ENCODE data around the gene TXNDC2. TPM values are rescaled to one million over a fixed set of nuclear protein-coding genes. Genes with fewer than 3 reads are reported as not detected.

Gene TXNDC2
- total and polyA plus RNA-seq, 9 of the 15 experiments (the other 6 are each of a cell fraction or from before 2014, with no cell fraction given) = 1.2 to 4.9 (median 2.3) TPM

DNA sequence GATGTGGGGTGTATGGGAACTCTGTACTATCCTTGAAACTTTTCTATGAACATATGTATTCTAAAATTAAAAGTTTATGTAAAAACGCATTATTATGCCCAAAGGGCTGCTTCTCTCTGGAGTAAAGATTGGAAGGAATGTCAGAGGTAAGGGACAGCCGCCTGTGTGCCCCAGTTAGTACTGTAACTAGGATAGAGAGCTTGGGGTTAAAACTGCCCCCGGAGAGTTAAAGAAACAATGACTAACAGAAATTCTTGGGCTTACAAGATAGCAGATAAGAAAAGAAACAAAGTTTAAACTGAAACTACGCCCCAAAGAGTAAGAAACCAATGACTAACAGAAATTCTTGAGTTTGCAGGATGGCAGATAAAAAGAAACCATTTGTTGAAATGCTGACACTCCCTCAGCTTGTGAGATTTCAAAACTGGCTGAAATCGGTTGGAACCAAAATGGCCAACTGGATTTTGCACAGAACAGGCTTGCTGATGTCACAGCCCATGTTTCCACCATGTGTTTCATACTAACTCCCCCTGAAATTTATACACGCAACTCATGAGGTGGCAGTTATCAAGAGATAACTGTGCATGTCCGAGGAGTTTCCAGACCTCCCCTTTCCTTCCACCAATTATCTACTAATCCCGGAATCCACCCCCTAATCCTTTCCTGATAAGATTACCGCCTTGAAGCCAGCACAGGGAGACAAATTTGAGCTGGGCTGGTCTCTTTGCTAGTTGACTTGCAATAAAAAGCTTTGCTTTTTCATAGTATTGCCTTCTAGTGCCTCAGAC is 8.7 kb upstream of the TXNDC2 start (continued):
- TF ChIP-seq, protein P1, sequence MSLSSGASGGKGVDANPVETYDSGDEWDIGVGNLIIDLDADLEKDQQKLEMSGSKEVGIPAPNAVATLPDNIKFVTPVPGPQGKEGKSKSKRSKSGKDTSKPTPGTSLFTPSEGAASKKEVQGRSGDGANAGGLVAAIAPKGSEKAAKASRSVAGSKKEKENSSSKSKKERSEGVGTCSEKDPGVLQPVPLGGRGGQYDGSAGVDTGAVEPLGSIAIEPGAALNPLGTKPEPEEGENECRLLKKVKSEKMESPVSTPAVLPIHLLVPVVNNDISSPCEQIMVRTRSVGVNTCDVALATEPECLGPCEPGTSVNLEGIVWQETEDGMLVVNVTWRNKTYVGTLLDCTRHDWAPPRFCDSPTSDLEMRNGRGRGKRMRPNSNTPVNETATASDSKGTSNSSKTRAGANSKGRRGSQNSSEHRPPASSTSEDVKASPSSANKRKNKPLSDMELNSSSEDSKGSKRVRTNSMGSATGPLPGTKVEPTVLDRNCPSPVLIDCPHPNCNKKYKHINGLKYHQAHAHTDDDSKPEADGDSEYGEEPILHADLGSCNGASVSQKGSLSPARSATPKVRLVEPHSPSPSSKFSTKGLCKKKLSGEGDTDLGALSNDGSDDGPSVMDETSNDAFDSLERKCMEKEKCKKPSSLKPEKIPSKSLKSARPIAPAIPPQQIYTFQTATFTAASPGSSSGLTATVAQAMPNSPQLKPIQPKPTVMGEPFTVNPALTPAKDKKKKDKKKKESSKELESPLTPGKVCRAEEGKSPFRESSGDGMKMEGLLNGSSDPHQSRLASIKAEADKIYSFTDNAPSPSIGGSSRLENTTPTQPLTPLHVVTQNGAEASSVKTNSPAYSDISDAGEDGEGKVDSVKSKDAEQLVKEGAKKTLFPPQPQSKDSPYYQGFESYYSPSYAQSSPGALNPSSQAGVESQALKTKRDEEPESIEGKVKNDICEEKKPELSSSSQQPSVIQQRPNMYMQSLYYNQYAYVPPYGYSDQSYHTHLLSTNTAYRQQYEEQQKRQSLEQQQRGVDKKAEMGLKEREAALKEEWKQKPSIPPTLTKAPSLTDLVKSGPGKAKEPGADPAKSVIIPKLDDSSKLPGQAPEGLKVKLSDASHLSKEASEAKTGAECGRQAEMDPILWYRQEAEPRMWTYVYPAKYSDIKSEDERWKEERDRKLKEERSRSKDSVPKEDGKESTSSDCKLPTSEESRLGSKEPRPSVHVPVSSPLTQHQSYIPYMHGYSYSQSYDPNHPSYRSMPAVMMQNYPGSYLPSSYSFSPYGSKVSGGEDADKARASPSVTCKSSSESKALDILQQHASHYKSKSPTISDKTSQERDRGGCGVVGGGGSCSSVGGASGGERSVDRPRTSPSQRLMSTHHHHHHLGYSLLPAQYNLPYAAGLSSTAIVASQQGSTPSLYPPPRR (CRISPR knock-in tag; IDR thresholded peaks at IDR 0.05; ENCODE audit: borderline replicate concordance) = no peak
- TF ChIP-seq PCBP2 (IDR thresholded peaks at IDR 0.05; ENCODE audit: low read depth, low read length, poor library complexity, severe bottlenecking) (no peak), KHSRP (IDR thresholded peaks at IDR 0.05) (peak; percentile 60; the same call in 1 of the 2 replicates), RBM34 (IDR thresholded peaks at IDR 0.05; ENCODE audit: borderline replicate concordance, insufficient read depth, low read length) (no peak), PTBP1 (IDR thresholded peaks at IDR 0.05; ENCODE audit: low read depth, low read length) (no peak), NCOA6 (IDR thresholded peaks at IDR 0.05) (no peak), RBM15 (IDR thresholded peaks at IDR 0.05; ENCODE audit: insufficient read depth, low read length) (no peak), NR1H2 (CRISPR knock-in tag; IDR thresholded peaks at IDR 0.05) (no peak), ZNF232 (CRISPR knock-in tag; IDR thresholded peaks at IDR 0.05) (no peak), ZNF224 (CRISPR knock-in tag; IDR thresholded peaks at IDR 0.05) (no peak), NRF1 (conservative IDR thresholded peaks at IDR 0.05 in 1 of 2, IDR thresholded peaks at IDR 0.05 in 1 of 2) (peak; percentile 65 to 69; a peak in 3 of 4 replicates)
- TF ChIP-seq, protein P2, sequence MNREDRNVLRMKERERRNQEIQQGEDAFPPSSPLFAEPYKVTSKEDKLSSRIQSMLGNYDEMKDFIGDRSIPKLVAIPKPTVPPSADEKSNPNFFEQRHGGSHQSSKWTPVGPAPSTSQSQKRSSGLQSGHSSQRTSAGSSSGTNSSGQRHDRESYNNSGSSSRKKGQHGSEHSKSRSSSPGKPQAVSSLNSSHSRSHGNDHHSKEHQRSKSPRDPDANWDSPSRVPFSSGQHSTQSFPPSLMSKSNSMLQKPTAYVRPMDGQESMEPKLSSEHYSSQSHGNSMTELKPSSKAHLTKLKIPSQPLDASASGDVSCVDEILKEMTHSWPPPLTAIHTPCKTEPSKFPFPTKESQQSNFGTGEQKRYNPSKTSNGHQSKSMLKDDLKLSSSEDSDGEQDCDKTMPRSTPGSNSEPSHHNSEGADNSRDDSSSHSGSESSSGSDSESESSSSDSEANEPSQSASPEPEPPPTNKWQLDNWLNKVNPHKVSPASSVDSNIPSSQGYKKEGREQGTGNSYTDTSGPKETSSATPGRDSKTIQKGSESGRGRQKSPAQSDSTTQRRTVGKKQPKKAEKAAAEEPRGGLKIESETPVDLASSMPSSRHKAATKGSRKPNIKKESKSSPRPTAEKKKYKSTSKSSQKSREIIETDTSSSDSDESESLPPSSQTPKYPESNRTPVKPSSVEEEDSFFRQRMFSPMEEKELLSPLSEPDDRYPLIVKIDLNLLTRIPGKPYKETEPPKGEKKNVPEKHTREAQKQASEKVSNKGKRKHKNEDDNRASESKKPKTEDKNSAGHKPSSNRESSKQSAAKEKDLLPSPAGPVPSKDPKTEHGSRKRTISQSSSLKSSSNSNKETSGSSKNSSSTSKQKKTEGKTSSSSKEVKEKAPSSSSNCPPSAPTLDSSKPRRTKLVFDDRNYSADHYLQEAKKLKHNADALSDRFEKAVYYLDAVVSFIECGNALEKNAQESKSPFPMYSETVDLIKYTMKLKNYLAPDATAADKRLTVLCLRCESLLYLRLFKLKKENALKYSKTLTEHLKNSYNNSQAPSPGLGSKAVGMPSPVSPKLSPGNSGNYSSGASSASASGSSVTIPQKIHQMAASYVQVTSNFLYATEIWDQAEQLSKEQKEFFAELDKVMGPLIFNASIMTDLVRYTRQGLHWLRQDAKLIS (CRISPR knock-in tag; IDR thresholded peaks at IDR 0.05) = peak; percentile 71
- TF ChIP-seq, protein P3, sequence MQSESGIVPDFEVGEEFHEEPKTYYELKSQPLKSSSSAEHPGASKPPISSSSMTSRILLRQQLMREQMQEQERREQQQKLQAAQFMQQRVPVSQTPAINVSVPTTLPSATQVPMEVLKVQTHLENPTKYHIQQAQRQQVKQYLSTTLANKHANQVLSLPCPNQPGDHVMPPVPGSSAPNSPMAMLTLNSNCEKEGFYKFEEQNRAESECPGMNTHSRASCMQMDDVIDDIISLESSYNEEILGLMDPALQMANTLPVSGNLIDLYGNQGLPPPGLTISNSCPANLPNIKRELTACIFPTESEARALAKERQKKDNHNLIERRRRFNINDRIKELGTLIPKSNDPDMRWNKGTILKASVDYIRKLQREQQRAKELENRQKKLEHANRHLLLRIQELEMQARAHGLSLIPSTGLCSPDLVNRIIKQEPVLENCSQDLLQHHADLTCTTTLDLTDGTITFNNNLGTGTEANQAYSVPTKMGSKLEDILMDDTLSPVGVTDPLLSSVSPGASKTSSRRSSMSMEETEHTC (IDR thresholded peaks at IDR 0.05) = no peak; the same call in 1 of the 2 replicates
- TF ChIP-seq, protein P4, sequence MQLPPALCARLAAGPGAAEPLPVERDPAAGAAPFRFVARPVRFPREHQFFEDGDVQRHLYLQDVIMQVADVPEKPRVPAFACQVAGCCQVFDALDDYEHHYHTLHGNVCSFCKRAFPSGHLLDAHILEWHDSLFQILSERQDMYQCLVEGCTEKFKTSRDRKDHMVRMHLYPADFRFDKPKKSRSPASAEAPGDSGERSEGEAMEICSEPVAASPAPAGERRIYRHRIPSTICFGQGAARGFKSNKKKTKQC (CRISPR knock-in tag; IDR thresholded peaks at IDR 0.05) = no peak
- TF ChIP-seq, protein P5, sequence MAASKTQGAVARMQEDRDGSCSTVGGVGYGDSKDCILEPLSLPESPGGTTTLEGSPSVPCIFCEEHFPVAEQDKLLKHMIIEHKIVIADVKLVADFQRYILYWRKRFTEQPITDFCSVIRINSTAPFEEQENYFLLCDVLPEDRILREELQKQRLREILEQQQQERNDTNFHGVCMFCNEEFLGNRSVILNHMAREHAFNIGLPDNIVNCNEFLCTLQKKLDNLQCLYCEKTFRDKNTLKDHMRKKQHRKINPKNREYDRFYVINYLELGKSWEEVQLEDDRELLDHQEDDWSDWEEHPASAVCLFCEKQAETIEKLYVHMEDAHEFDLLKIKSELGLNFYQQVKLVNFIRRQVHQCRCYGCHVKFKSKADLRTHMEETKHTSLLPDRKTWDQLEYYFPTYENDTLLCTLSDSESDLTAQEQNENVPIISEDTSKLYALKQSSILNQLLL (CRISPR knock-in tag; IDR thresholded peaks at IDR 0.05; ENCODE audit: borderline replicate concordance) = no peak

Measured in K562 (cell line).